ENCODE measurements around the gene PTPN4.

The PTPN4 gene

DNA sequence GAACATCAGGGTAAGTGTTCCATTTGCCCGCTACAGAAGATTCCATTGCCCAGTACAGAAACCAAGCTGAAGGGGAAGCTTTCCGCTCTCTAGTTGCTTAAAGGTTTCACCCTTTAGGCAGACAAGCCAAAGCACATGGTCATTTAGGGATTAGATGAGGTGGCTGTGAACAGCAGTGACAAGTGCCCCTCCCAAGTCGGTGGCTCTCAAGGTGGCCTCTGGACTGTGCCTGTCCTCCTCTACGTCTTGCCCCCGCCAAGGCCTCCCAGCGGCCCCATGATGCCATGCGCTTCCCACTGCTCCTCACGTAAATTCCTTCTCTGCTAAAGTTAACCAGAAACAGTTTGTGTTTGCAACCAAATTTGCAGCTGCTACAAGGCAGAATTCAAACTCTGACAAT is 24.2 kb upstream of the PTPN4 start:
- DNase-seq, result no peak

DNA sequence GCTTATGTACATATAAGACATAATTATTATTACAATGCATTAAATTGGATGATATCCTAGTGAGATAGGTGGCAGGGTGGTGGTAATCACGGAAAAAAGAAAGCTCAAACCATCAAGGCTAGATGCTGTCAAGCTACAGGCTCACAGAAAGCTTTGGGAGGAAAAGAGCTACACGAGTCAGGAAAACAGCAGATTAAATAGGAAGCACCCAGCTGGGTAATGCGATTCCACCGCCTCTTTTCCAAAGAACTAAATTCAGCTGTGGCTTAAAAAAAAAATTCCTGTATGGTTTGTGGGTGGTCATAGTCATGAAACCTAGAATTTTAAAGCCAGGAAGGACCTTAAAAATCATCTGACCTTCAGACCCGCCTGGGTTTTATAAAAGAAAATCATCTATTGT is 23.7 kb upstream of the PTPN4 start:
- DNase-seq, result no peak

DNA sequence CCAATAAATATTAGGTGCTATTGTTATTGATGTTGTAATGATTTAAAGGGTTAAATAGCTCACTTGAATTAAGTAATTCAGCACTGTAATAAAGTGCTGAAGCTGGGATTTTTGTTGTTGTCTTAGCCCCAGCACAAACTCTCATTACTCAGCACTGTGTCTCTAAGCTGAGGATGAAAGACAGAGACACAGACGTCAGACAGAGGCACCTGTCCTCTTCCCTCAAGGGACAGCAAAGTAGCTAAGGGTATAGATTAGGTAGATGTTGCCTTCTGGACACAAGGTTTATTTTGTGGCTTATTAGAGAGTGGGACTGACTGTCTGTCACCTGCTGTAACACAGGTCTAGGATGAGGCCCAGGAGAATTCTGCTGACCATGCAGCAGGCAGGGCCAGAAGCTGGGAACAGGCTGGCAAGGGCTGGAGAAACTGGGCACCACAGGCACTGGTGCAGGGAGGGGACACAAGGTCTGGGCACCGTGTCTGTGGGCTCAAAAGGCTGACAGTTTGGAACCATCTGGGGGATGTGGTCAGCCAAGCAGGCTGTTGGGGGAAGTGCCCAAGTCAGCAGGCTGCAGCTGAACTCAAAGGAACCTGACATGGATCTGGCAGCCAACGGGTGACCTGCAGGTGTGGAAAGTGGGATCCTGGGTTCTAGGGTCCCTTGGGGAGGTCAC is 20.0 kb upstream of the PTPN4 start:
- no peak for DNase-seq

DNA sequence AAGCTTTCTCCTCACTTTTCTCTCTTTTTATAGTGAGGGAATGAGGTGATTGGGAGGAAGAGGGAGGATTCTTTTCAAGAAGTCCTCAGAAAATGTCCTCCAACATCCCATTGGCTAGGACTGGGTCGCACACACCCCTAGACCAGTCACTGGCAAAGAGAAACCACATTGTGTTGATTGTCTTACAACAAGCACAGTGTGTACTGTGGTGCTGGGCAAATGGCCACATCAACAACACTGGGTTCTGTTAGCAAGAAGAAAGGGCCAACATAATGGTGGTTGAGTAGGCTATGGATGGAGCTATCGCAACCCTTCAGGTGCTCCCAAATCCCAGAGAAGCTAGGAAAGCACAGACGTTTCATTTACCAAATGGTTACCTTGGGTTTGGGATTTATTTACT is 18.7 kb upstream of the PTPN4 start:
- DNase-seq, result no peak

DNA sequence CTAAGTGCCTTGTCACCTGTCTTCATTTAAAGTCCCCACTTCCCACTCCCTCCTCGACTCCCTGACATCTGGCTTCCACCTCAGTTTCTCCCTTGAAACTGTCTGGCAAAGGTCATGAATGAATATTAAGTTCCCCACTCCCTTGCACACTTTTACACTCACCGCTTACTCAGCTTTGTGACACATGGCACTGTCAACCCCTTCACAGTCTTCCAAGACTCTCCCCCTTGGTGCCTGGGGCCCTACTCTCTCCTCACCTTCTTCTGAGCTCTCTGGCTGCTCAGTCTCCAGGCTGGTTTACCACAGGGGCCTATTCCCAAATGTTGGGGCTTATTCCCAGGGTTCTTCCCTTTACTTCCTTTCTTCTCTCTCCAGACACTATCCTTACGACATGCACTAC is 17.9 kb upstream of the PTPN4 start:
- DNase-seq, result no peak

DNA sequence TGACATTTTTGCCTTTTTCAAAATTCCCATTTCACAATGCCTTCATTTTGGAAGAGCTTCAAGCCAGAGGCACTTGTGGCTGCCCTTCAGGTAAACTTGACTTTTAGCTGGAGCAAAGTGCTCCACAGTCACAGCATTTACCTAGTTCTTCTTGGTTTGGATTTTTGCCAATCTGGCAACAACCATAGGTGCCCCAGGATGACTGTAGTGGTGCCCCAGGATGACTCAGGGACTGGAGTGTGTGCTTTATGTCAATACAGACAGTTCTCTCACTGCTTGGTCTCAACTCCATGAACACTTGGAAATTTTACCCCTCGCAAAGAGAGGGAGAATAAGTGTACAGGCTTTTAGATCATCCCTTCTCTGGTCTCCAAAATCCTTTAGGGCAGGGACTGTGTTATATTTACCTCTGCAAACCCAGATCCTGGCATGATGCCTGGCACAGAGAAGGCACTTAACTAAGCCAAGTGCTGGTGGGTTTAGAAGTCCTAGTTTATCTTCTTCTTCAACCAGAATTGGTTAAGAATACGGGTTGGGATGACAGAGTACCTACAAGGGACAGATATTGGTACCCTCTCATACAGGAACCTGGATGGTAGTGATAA is 15.3 kb upstream of the PTPN4 start:
- no peak for DNase-seq

DNA sequence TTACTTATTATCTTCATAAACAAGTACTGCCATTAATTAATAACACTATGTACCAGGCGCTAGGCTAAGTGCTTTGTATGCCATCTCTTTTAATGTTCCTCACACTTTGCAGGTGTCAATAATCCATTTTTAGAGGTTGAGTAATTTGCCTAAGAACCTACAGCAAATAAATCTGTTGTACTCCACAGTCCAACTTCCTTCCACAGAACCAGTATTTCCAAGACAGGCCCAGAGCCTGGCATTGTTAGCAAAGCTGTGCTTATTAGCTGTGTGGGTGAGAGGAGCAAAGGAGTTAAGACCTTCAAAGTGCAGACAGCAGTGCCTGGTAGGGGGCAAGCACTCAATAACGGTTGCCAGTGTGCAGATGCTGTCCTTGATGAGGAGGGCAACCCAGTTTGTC is 14.2 kb upstream of the PTPN4 start:
- DNase-seq, result no peak

DNA sequence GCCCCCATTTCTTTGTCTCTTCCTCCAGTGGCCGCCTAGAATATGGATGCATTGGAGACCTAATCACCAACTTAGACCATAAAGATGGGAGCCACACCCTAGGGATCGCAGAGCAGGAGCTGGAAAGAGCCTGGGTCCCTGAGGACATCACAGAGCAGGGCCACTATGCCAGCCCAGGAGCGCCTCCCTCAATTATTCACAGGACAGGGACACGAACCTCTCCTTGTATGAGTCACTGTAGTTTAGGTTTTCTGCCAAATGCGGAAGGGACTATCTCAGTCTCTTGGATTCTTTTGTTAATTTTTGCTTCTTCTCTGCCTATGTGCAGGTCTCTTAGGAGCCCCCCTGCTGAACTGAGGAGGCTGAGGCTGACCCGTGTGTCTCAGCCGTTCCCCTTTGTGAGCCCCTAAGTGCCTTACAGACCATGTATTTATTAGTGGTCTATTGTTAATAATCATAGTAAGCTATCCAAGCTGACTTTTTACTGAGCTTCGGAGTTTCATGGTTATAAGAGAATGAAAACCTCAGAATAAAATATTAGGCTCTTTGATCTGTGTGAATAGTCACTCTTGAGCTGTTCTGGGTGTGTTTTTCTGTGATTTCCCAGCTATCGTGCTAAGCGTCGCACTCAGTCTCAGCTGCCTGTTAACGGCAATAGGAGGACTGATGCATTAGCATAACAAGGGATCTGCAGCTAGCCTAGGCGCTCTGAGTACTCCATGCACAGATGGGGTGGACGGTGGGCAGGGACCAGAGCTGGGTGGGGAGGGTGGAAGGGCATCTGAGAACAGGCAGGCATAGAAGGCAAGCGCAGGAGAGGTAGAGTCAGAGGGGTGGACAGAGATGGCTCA is 12.7 kb upstream of the PTPN4 start:
- no peak for DNase-seq

DNA sequence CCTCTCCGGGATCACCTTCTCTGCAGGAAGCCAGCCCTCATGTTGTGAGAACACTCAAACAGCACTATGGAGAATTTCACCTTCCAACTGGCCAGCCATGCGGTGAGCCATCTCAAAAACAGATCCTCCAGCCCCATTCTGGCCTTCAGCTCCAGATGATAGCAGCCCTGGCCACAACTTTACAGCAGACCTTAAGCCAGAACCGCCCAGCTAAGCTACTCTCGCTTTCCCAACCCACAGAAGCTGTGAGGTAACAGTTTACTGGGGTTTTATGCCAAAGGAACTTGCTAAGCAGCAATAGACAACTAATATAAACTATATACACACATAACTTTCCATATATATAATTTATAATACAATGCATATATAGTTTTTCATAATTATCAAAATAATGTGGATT is 11.6 kb upstream of the PTPN4 start:
- no peak for DNase-seq

DNA sequence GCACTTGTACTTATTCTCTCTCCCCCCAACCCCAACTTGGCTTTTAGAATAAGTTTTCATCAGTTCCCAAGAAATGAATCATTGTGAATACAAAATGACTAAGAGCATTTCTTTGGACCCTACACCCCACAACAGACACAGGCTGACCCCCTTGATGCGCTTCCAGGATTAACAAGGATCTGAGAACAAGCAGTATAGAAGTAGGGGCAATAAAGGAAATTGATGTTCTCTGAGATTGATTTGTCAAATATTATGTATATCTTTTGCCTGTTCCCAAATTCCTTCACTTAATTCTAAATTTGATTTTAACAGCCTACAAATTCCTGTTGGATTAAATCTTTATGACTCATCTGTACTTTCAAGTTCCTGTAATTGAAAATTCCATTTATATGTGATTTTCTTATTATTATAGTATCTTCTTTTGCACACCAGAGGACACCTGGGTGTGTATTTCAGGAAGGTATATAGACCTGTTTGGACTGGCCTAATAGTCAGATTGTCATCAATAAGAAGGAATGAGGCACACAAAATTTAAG is 10.2 kb upstream of the PTPN4 start:
- DNase-seq, result no peak

DNA sequence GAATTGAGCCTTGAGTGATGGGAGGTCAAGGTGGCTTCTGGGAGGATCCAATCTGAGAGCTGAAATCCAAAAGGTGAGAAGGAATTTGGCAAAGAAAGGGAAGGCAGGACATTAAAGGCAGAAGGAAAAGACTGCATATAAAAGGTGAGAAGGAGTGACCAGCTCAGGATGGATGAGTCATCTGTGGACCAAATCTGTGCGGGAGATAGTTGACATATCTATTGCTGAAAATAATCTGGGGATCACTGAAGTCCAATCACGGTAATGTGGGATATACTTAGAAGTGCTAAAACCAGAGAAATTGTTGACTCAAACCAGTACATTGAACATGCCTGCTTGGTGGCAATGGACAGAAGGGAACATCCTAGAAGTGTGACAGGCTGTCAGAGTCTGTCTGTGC is 8.0 kb upstream of the PTPN4 start:
- no peak for DNase-seq

DNA sequence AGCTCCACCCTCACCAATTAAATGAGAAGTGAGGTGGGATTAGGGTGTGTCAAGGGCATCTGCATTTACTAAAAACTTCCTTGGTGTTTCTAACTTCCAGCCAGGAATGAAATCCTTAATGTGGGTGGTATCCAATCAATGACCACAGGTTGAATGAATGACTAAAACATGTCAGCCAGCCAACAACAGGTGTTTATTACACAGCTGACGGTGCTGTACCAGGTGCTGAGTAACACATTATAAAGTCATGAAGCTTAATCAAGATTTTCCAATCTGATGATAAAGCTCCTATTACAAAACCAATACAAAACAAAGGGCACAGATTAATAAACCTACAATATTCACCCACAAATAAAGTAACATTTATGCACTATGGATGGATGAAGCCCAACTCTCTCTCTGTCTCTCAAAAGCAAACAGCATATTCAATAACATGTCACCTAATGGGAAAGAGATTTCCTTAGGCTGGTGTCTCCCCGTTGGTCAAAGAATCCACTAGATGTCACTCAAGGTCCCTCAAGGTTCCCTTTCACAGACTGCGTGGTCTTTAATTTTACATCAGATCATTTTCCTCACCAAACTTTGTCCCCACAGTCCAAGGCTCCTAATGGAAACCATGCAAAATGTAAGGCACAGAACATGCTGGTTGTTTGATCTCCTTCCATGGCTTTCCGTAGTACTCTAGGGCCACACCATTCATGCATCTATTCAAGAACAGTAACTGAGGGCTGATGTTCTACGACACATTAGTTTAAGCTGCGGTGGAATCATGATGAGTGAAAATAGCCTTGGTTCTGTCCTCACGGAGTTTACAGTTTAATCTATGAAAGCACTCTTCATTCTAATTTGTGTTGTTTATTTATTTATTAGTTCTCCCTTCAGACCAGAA is 6.4 kb upstream of the PTPN4 start:
- DNase-seq, result no peak

DNA sequence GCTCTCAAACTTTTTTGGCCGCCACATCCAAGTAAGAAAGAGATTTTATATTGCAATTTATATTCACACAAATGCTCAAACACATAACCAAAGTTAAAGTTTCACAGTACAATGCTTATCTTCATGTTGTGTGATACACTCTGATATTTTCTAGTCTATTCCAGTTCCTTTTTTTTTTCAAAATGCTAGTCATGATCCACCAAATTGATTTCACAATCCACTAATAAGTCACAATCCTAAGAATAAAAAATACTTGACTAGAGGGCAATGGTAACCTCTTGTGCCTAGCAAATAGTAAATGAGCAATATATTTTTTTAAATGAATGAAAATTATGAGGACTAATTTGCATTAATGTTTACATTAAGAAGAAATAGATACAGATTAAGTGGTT is 5.8 kb upstream of the PTPN4 start:
- DNase-seq, result no peak

DNA sequence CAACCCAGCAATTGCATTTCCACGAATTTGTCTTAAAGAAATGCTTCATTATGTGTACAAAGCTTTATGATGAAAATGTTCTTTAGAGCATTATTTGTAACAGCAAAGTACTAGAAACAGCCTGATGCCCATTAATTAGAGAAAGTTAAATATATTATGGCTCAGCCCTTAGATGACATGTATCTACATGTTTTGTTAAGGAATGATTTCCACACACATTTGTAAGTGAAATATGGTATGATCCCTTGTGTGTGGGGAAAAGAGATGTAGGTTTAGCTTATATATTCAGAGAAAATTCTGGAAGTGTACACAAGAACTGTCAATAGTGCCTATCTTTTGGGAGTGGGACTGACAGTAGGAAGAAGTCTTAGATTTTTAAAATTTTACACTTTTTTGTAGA is 3.8 kb upstream of the PTPN4 start:
- DNase-seq, result no peak

DNA sequence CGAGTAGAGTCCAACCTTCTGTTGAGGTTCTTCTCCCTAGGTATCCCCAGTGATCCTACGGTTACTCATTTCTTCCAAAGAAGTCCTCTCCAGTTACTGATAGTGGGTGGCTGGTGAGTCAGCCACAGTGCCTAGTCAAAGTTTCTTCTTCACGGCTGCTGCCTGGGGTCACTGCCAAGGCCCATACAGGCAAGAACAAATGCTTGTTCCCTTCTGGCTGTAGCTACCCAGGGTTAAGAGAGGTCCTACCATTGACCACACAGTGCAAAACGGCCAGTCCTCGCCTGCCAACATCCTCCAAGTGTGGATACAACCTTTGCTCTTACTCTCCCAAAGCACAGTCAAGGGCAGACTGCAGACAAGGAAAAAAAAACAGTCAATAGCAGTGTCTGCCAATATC is 2.9 kb upstream of the PTPN4 start:
- DNase-seq, result no peak

DNA sequence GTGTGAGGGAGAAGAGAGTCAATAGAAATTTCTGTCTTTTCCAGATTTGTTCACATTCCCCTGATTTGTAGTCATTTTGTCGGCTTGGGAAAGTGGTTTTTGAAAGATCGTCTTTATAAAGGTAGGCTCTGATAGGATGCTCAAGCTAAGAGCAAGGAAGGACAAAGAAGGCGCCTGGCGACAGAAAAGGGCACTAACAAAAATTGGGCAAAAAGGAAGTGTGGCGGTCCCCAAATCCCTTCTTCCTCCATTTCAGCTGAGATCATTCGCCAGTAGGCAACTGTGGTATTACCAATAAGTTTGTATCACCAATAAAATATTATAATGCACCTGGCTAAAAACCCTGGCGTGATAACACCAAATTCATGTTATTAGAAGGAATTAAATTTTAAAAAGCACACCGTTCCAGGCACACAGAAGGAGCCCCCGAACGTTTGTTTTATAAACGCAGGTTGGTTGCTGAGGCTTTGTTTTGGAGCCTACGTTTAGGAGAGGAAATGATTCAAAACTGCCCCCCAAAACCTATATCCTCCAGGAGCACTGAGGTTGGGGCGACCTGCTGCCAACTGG is 756 bp upstream of the PTPN4 start:
- no peak for DNase-seq

DNA sequence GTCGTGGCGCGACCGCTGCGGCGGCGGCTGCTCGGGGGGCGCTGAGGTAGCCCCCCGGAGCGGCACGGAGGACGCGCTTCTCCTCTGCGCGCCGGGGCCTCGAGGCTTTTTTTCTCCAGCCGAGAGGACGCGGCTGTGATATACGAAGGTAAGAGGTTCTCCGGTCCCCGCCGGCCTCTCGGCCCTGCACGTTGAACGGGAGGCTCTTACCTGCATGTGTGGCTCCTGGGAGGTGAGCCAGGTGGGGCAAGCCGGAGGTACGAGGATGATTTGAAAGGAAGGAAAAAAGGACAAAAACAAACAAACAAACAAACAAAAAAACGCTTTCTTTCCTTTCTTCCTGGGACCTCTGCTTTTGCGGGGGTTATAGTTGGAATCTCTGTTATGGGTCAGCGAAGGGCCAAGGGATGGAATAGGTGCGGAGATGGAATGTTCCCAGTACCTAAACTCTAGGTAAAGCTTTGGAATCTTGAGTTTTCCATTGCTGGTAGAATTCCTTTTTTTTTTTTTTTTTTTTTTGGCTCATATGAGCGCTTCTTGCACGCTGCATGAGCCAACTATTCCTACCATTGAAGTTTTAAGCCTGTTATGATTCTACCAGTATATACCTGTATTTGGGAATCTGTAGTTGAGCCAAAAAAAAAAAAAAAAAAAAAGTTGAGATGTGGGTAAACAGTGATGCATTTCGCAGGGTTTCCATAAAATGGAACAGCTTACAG is 674 bp downstream of the PTPN4 start:
- DNase-seq, result no peak

DNA sequence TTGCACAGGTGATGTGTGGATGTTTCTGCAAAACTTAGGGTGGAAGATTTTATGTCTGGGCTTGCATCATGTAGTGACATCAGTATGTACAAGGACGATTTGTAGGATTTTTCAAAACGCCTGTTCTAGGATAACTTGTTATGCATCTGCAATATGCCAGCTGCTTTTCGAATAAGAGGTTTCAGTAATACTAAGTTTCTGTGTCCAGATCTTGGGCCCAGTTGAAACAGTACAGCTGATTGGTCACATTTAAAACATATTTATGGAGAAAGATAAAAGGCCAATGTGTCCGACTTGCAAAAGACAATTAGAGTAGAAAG is 1.2 kb downstream of the PTPN4 start:
- no peak for DNase-seq

DNA sequence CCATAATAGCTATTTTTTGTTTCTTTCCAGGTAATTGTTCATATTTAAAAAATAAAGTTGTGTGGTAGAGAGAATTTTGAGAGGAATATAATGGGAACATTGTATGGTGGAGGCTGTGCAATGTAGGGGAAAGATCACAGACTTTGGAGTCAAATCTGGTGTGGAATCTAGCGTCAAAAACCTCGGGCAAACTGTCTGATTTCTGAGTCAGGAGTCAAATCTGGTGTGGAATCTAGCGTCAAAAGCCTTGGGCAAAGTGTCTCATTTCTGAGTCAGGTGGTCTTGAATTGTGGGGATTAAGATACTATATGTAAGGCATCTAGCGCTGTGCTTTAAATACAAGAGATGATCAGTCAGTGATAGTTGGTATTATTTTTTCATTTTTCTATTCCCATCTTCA is 5.1 kb downstream of the PTPN4 start:
- DNase-seq, result no peak

DNA sequence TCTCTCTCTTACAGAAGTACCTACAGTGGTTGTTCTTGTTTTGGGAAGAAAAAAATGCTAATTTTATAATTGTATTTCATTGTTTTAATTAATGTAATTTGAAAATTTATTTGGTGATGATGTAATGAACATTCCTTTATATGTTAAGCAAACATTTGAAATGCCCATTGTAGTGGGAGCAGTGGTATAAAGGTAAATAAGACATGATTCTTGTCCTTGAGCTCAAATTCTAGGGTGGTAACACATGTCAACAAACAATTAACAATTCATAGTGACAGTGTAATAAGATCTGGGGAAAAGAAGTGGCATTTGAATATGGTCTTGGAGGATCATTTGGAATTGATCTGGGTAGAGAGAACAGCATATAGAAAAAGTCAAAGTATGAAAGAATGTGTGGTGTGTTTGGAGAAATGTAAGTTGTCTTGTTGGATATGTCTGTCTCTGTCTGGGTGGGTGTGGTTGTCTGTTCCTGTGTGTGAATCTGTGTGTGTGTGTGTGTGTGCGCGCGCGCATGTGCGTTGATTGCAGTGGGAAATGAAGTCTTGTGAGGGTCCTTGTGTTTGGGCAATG is 5.8 kb downstream of the PTPN4 start:
- DNase-seq, result no peak

DNA sequence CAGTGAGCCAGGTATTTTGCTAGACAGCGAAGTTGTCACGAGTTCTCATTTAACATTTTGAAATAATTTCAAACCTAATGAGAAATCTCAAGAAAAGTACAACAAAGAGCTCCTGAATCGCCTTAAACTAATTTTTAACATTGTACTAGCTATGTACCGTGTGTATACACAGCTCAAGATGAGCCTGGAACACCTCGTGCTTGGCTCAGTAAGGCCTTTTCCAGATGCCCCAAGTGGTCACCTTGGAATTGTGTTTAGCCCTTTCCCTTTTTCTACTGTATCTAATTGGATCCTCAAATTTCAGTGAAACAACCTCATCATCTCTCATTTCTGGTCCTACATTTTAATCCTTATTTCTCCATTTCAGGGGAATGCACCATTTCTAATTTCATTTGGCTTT is 7.2 kb downstream of the PTPN4 start:
- no peak for DNase-seq

DNA sequence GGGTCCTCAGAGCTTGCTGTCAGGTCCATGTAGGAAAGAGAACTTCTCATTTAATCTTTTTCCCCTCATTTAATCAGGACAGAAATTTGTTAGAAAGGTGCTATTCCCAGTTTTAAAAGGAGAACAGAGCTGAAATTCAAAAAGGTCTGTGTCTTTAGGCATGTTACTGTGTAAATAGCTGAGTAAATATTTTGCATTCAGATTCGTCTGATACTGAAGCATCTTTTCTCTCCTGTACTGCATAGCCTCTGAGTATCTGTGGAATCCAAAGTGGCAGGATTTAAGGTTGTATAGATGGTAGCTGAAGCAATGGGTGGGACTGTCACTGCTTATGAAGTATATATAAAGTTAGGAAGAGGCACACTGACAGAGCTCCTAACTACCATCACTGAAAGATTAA is 9.0 kb downstream of the PTPN4 start:
- no peak for DNase-seq

Data from NCI-H1417 treated with DMSO at 0.1 percent for 48 hours (cell line).